SJSA1 (cell line): ENCODE data around the gene ARID3A. TPM values are rescaled to one million over a fixed set of nuclear protein-coding genes. Genes with fewer than 3 reads are reported as not detected.

Experiments
- DNase-seq, 2 experiments: peaks; one replicate each; pipeline ENCODE4 v3.0.0-alpha.2; 2015 to 2020; ENCODE audit warnings: low spot score in 2 of 2, low read depth in 1 of 2
- H3K27ac ChIP-seq: fragments of 250-450 bp; sonication (Bioruptor Pico); 2 replicates; pipeline ENCODE4 v1.5.1; 2020; ENCODE audit warnings: mild to moderate bottlenecking, moderate library complexity
- H3K27me3 ChIP-seq: fragments of 250-450 bp; sonication (Bioruptor Pico); replicated peaks from 2 replicates; pipeline ENCODE4 v1.5.1; 2020; ENCODE audit warnings: mild to moderate bottlenecking, moderate library complexity
- H3K36me3 ChIP-seq: fragments of 250-450 bp; sonication (Bioruptor Pico); 2 replicates; pipeline ENCODE4 v1.5.1; 2020; ENCODE audit warnings: mild to moderate bottlenecking
- H3K4me1 ChIP-seq: fragments of 250-450 bp; sonication (Bioruptor Pico); replicated peaks from 2 replicates; pipeline ENCODE4 v1.6.1; 2021; ENCODE audit warnings: mild to moderate bottlenecking
- H3K4me3 ChIP-seq: fragments of 250-450 bp; sonication (Bioruptor Pico); 2 replicates; pipeline ENCODE4 v1.5.1; 2020; ENCODE audit warnings: mild to moderate bottlenecking
- H3K9me3 ChIP-seq: fragments of 250-450 bp; sonication (Bioruptor Pico); replicated peaks from 2 replicates; pipeline ENCODE4 v1.5.1; 2020; ENCODE audit warnings: mild to moderate bottlenecking
- total RNA-seq: library from RNA; depleted of rRNA; stranded (reverse); fragments of >200 nt; shearing (Covaris generic); gene quantifications from 2 replicates; pipeline ENCODE4 v1.2.3, GENCODE V29; 2014

The ARID3A gene
- total RNA-seq, 1 experiment from 2014 or later, result 8.1 TPM

- H3K27ac ChIP-seq, result no peak overlapping the region
- no peaks in the 10 kb centered on the region for H3K9me3 ChIP-seq
- H3K4me1 ChIP-seq, result no peaks in the 10 kb centered on the region
- DNase-seq, result no peak
- H3K4me3 ChIP-seq, result no peak overlapping the region
- no peaks in the 10 kb centered on the region for H3K27me3 ChIP-seq
- peaks cover 37% of the 10 kb centered on the region for H3K36me3 ChIP-seq
These were observed 27.2 kb upstream of the ARID3A start for GRCh38 chr19:898663-899062.

- H3K4me3 ChIP-seq, result no peak overlapping the region
- no peaks in the 10 kb centered on the region for H3K9me3 ChIP-seq
- H3K4me1 ChIP-seq, result no peaks in the 10 kb centered on the region
- peaks cover 37% of the 10 kb centered on the region for H3K36me3 ChIP-seq
- DNase-seq, result no peak
- H3K27ac ChIP-seq, result no peak overlapping the region
- no peaks in the 10 kb centered on the region for H3K27me3 ChIP-seq
These were observed 26.3 kb upstream of the ARID3A start for GRCh38 chr19:899336-900042.

GRCh38 chr19:900043-900301, 25.9 kb upstream of the ARID3A start:
- Histone ChIP-seq H3K4me1 (no peaks in the 10 kb centered on the region), H3K9me3 (no peaks in the 10 kb centered on the region), H3K27ac (no peak overlapping the region), H3K36me3 (peaks cover 37% of the 10 kb centered on the region), H3K27me3 (no peaks in the 10 kb centered on the region), H3K4me3 (no peak overlapping the region)
- no peak for DNase-seq

GRCh38 chr19:900302-901111, 25.3 kb upstream of the ARID3A start:
- H3K27ac ChIP-seq, result no peak overlapping the region
- peaks cover 37% of the 10 kb centered on the region for H3K36me3 ChIP-seq
- H3K27me3 ChIP-seq, result no peaks in the 10 kb centered on the region
- H3K4me1 ChIP-seq, result no peaks in the 10 kb centered on the region
- no peak overlapping the region for H3K4me3 ChIP-seq
- no peak for DNase-seq
- H3K9me3 ChIP-seq, result no peaks in the 10 kb centered on the region

GRCh38 chr19:901216-902092, 24.4 kb upstream of the ARID3A start:
- Histone ChIP-seq H3K9me3 (no peaks in the 10 kb centered on the region), H3K27ac (no peak overlapping the region), H3K36me3 (peaks cover 36% of the 10 kb centered on the region), H3K27me3 (no peaks in the 10 kb centered on the region), H3K4me1 (no peaks in the 10 kb centered on the region), H3K4me3 (no peak overlapping the region)
- no peak for DNase-seq

GRCh38 chr19:902093-902370, 23.8 kb upstream of the ARID3A start:
- no peak for DNase-seq
- Histone ChIP-seq H3K27me3 (no peaks in the 10 kb centered on the region), H3K36me3 (peaks cover 33% of the 10 kb centered on the region), H3K4me1 (no peaks in the 10 kb centered on the region), H3K27ac (no peak overlapping the region), H3K4me3 (no peak overlapping the region), H3K9me3 (no peaks in the 10 kb centered on the region)

- no peak overlapping the region for H3K4me3 ChIP-seq
- no peaks in the 10 kb centered on the region for H3K27me3 ChIP-seq
- peaks cover 27% of the 10 kb centered on the region for H3K36me3 ChIP-seq
- no peak for DNase-seq
- H3K27ac ChIP-seq, result no peak overlapping the region
- no peaks in the 10 kb centered on the region for H3K9me3 ChIP-seq
- H3K4me1 ChIP-seq, result no peaks in the 10 kb centered on the region
These were observed 23.2 kb upstream of the ARID3A start for GRCh38 chr19:902446-903226.

GRCh38 chr19:903266-903797, 22.5 kb upstream of the ARID3A start:
- no peak for DNase-seq

GRCh38 chr19:904545-904944, 21.3 kb upstream of the ARID3A start:
- Histone ChIP-seq H3K36me3 (peaks cover 20% of the 10 kb centered on the region), H3K4me1 (peaks cover 8% of the 10 kb centered on the region), H3K9me3 (no peaks in the 10 kb centered on the region), H3K27ac (no peak overlapping the region), H3K4me3 (no peak overlapping the region), H3K27me3 (no peaks in the 10 kb centered on the region)
- DNase-seq, result no peak

More at GRCh38 chr19:903266-903797, 22.5 kb upstream of the ARID3A start:
- Histone ChIP-seq H3K27me3 (no peaks in the 10 kb centered on the region), H3K27ac (no peak overlapping the region), H3K9me3 (no peaks in the 10 kb centered on the region), H3K4me1 (no peaks in the 10 kb centered on the region), H3K4me3 (no peak overlapping the region), H3K36me3 (peaks cover 25% of the 10 kb centered on the region)

- DNase-seq, result no peak
- Histone ChIP-seq H3K36me3 (peaks cover 12% of the 10 kb centered on the region), H3K9me3 (no peaks in the 10 kb centered on the region), H3K4me3 (no peak overlapping the region), H3K4me1 (peaks cover 8% of the 10 kb centered on the region), H3K27me3 (no peaks in the 10 kb centered on the region), H3K27ac (no peak overlapping the region)
These were observed 19.4 kb upstream of the ARID3A start for GRCh38 chr19:906480-906879.

GRCh38 chr19:907183-907853, 18.5 kb upstream of the ARID3A start:
- H3K27me3 ChIP-seq, result no peaks in the 10 kb centered on the region
- H3K4me1 ChIP-seq, result peaks cover 8% of the 10 kb centered on the region
- H3K27ac ChIP-seq, result no peak overlapping the region
- no peaks in the 10 kb centered on the region; the same call in 1 of the 2 replicates for H3K9me3 ChIP-seq
- H3K36me3 ChIP-seq, result peaks cover 11% of the 10 kb centered on the region; the same call in 1 of the 2 replicates
- no peak overlapping the region for H3K4me3 ChIP-seq
- no peak for DNase-seq

- DNase-seq, result no peak
- Histone ChIP-seq H3K36me3 (peaks cover 7% of the 10 kb centered on the region; the same call in 1 of the 2 replicates), H3K27ac (no peak overlapping the region), H3K4me1 (peaks cover 14% of the 10 kb centered on the region), H3K27me3 (0 out of 2 replicates have a peak, but pooled peaks cover 2% of the 10 kb centered on the region), H3K9me3 (no peaks in the 10 kb centered on the region; the same call in 1 of the 2 replicates), H3K4me3 (no peak overlapping the region)
These were observed 14.4 kb upstream of the ARID3A start for GRCh38 chr19:911197-912033.
